ENCODE data around the gene TSHR.
"Not testable (repeated sequence)": the region's sequence is repeated elsewhere in the genome, so short reads cannot be mapped to it uniquely, and the experiment has no call there.

Gene TSHR

GRCh38 chr14:80955416-80955941, at the start of gene TSHR:
TSS of gene TSHR (plus strand) at chr14:80955621. CDS start at chr14:80955681, 60 bp downstream.
- no peak for DNase-seq (ENCODE audit: extremely low read depth in 1 of 2, low read depth in 1 of 2)

GRCh38 chr14:80906336-80906735, 49.1 kb upstream of the TSHR start:
- no peak for DNase-seq (ENCODE audit: extremely low read depth in 1 of 2, low read depth in 1 of 2)

- DNase-seq (ENCODE audit: extremely low read depth in 1 of 2, low read depth in 1 of 2): no peak
Observed at GRCh38 chr14:80906946-80907345, 48.5 kb upstream of the TSHR start.

- not testable (repeated sequence) for DNase-seq (ENCODE audit: extremely low read depth in 1 of 2, low read depth in 1 of 2)
Observed at GRCh38 chr14:80912013-80912412, 43.4 kb upstream of the TSHR start.

- no peak for DNase-seq (ENCODE audit: extremely low read depth in 1 of 2, low read depth in 1 of 2)
Observed at GRCh38 chr14:80919622-80920021, 35.8 kb upstream of the TSHR start.

- DNase-seq (ENCODE audit: extremely low read depth in 1 of 2, low read depth in 1 of 2): no peak
Observed at GRCh38 chr14:80923368-80923767, 32.1 kb upstream of the TSHR start.

GRCh38 chr14:80924365-80925103, 30.9 kb upstream of the TSHR start:
- no peak for DNase-seq (ENCODE audit: extremely low read depth in 1 of 2, low read depth in 1 of 2)

GRCh38 chr14:80926397-80927082, 28.9 kb upstream of the TSHR start:
- no peak for DNase-seq (ENCODE audit: extremely low read depth in 1 of 2, low read depth in 1 of 2)

GRCh38 chr14:80927083-80927989, 28.1 kb upstream of the TSHR start:
- no peak for DNase-seq (ENCODE audit: extremely low read depth in 1 of 2, low read depth in 1 of 2)

- DNase-seq (ENCODE audit: extremely low read depth in 1 of 2, low read depth in 1 of 2): no peak
Observed at GRCh38 chr14:80930095-80930494, 25.3 kb upstream of the TSHR start.

GRCh38 chr14:80930836-80931389, 24.5 kb upstream of the TSHR start:
- DNase-seq (ENCODE audit: extremely low read depth in 1 of 2, low read depth in 1 of 2): peak in 1 of 2 donors; percentile 10

- no peak for DNase-seq (ENCODE audit: extremely low read depth in 1 of 2, low read depth in 1 of 2)
Observed at GRCh38 chr14:80933282-80933681, 22.1 kb upstream of the TSHR start.

GRCh38 chr14:80933686-80934085, 21.7 kb upstream of the TSHR start:
- DNase-seq (ENCODE audit: extremely low read depth in 1 of 2, low read depth in 1 of 2): no peak

GRCh38 chr14:80940146-80940545, 15.3 kb upstream of the TSHR start:
- no peak for DNase-seq (ENCODE audit: extremely low read depth in 1 of 2, low read depth in 1 of 2)

- peak; percentile 60 to 71 for DNase-seq (ENCODE audit: extremely low read depth in 1 of 2, low read depth in 1 of 2)
Observed at GRCh38 chr14:80941241-80942185, 13.9 kb upstream of the TSHR start, which contains the start of gene CEP128. TSS of gene CEP128 (minus strand) at chr14:80941738.

- no peak for DNase-seq (ENCODE audit: extremely low read depth in 1 of 2, low read depth in 1 of 2)
Observed at GRCh38 chr14:80942191-80942600, 13.2 kb upstream of the TSHR start.

- no peak for DNase-seq (ENCODE audit: extremely low read depth in 1 of 2, low read depth in 1 of 2)
Observed at GRCh38 chr14:80944861-80945617, 10.4 kb upstream of the TSHR start.

GRCh38 chr14:80946187-80946586, 9.2 kb upstream of the TSHR start:
- no peak for DNase-seq (ENCODE audit: extremely low read depth in 1 of 2, low read depth in 1 of 2)

GRCh38 chr14:80946797-80947196, 8.6 kb upstream of the TSHR start:
- DNase-seq (ENCODE audit: extremely low read depth in 1 of 2, low read depth in 1 of 2): no peak

Data from activated CD8-positive, alpha-beta memory T cell treated with anti-CD3 and anti-CD28 coated beads for 1 hour (primary cell).